GM13976 (cell line): ENCODE measurements around the gene R3HDM2.
"Not testable (repeated sequence)": the region's sequence is repeated elsewhere in the genome, so short reads cannot be mapped to it uniquely, and the experiment has no call there.

Experiments used
- DNase-seq: peaks from one replicate; pipeline ENCODE4 v3.0.0; 2012; ENCODE audit warnings: low spot score
- in situ Hi-C: fragments of 300-500 bp; cut with MboI; formaldehyde crosslinking; loops from one replicate; pipeline ENCODE4 v1.12.0; 2022; ENCODE audit warnings: low sequenced_read_pairs, mixed read lengths, inconsistent platforms; ENCODE audit not compliant: unreplicated experiment
- TF ChIP-seq, protein P1 (sequence below): IDR thresholded peaks from 2 replicates; pipeline ENCODE4 v1.5.1; 2012; ENCODE audit warnings: borderline replicate concordance, mild to moderate bottlenecking; ENCODE audit not compliant: insufficient read depth; ENCODE audit errors: extremely low read depth, missing control alignments, control extremely low read depth

Gene R3HDM2

GRCh38 chr12:57368349-57369095, 62.3 kb downstream of the R3HDM2 start:
- TF ChIP-seq, protein P1, sequence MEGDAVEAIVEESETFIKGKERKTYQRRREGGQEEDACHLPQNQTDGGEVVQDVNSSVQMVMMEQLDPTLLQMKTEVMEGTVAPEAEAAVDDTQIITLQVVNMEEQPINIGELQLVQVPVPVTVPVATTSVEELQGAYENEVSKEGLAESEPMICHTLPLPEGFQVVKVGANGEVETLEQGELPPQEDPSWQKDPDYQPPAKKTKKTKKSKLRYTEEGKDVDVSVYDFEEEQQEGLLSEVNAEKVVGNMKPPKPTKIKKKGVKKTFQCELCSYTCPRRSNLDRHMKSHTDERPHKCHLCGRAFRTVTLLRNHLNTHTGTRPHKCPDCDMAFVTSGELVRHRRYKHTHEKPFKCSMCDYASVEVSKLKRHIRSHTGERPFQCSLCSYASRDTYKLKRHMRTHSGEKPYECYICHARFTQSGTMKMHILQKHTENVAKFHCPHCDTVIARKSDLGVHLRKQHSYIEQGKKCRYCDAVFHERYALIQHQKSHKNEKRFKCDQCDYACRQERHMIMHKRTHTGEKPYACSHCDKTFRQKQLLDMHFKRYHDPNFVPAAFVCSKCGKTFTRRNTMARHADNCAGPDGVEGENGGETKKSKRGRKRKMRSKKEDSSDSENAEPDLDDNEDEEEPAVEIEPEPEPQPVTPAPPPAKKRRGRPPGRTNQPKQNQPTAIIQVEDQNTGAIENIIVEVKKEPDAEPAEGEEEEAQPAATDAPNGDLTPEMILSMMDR: no peak
- in situ Hi-C loops: no loop called here
- no peak for DNase-seq

DNA sequence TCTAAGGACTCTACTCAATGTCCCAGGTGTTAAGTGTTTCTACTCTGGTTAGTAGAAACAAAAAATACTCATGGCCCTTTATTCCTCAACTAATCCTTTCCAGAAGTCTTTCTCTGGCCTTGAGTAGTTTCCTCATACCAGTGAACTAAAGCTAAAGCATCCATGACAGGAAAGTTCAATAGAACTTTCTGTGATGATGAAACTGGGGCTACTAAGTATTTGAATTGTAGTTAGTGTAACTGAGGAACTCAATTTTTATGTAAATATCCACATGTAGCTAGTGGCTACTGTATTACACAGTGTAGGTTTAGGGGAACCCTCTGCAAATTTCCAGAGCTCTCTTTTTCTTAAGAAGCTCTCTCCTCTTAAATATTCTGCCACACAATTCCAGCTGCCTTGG, 63.7 kb downstream of the R3HDM2 start:
- TF ChIP-seq, protein P1: no peak
- no peak for DNase-seq
- in situ Hi-C loops: no loop called here

DNA sequence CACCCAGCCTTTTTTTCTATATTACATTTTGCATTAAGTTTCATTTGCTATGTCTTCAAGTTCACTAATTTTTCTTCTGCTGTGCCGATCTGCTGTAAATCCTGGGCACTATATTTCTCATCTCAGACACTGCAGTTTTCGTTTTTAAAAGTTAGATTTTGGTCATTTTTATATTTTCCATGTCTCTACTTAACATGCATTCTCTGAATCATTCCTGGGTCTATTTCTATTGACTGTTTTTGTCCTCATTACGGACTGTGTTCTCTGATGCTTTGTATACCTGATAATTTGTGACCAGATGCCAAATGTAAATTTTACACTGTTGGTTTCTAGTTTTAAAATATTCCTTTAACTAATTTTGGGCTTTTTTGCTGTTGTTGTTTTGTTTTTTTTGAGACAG, 64.5 kb downstream of the R3HDM2 start:
- in situ Hi-C loops: no loop called here
- TF ChIP-seq, protein P1: no peak
- DNase-seq: no peak

DNA sequence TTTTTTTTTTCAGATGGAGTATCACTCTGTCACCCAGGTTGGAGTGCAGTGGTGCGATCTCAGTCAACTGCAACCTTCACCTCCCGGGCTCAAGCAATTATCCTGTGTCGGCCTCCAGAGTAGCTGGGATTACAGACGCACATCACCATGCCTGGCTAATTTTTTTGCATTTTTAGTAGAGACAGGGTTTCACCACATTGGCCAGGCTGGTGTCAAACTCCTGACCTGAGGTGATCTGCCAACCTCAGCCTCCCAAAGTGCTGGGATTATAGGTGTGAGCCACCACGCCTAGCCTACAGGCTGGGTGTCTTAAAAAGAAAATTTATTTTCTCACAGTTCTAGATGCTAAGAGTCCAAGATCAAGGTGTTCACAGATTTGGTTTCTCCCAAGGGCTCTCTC, 66.7 kb downstream of the R3HDM2 start:
- DNase-seq, in situ Hi-C loops: not testable (repeated sequence)

DNA sequence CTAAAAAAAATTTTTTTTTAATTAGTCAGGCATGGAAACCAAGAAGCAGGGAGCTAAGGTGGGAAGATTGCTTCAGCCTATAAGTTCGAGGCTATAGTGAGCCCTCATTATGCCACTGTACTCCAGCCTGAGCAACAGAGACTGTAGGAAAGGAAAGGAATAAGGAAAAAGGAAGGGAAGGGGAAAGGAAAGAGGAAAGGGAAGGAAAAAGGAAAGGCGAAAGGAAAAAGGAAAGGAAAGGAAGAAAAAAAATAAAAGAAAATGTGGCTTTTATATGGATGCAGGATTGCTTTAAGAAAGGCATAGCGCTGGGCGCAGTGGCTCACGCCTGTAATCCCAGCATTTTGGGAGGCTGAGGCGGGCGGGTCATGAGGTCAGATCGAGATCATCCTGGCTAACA, 70.4 kb downstream of the R3HDM2 start:
- TF ChIP-seq, protein P1: no peak
- no peak for DNase-seq
- in situ Hi-C loops: no loop called here

GRCh38 chr12:57358646-57359045, 72.2 kb downstream of the R3HDM2 start:
- no peak for DNase-seq
- TF ChIP-seq, protein P1: no peak
- in situ Hi-C loops: no loop called here

- TF ChIP-seq, protein P1: no peak
- no peak for DNase-seq
- in situ Hi-C loops: no loop called here
These were observed 75.1 kb downstream of the R3HDM2 start for GRCh38 chr12:57355734-57356133.
